NCI-H2107 treated with DMSO at 0.1 percent for 48 hours (cell line): ENCODE results near the gene FREY1.
A peak's percentile ranks its signal among the peaks of the same experiment; 100 is the strongest.

Experiments
- DNase-seq: peaks from one replicate; lab custom pipeline; 2025; ENCODE audit not compliant: unreplicated experiment; lab: John Stamatoyannopoulos, UW

Gene FREY1

DNA sequence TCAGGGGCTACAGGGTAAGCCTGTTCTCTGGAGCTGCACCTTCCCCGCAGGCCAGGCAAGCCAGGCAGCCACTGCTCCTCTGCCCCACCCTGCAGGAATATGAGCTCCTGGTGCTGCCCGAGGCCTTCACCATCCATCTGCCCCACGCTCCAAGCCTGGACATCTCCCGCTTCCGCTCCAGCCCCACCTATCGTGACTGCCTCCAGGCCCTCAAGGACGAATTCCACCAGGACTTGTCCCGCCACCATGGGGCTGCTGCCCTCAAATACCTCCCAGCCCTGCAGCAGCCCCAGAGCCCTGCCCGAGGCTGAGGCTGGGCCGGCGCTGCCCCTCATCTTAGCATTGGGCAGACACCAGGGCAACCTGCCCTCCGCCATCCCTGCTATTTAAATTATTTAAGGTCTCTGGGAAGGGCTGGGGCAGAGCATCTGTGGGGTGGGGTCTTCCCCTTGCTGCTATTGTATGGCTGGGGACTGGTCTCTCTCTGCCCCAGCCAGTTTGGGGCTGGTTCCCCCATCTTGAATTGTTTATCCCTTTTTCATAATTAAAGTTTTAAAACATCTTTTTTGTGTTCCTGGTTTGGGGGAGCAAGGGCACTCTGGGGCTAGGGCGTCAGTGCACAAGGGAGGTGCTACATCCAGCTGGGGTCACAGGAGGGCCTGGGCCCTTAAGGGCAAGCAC is 21.6 kb upstream of the FREY1 start:
- DNase-seq = no peak

DNA sequence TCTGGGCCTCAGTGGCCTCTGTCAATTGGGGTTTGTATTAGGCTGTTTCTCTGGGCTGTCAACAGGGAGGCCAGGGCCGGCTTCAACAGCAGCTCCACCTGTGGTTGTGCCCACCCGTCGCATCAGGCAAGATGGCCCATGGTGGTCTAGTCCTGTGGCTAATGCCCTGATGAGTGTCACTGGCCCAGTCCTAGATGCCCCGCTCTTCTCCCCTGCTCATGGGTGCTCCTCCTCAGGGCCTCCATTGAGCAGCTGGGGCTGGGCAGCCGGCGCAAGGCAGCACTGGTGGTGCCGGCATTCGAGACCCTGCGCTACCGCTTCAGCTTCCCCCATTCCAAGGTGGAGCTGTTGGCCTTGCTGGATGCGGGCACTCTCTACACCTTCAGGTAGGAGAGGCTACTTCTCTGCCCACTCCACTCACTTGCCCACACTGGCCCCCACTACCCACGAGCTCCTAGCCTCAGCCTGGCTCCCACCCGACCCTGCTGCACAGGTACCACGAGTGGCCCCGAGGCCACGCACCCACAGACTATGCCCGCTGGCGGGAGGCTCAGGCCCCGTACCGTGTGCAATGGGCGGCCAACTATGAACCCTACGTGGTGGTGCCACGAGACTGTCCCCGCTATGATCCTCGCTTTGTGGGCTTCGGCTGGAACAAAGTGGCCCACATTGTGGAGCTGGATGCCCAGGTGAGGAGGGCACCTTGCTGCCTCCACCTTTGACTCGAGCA is 20.8 kb upstream of the FREY1 start:
- no peak for DNase-seq

DNA sequence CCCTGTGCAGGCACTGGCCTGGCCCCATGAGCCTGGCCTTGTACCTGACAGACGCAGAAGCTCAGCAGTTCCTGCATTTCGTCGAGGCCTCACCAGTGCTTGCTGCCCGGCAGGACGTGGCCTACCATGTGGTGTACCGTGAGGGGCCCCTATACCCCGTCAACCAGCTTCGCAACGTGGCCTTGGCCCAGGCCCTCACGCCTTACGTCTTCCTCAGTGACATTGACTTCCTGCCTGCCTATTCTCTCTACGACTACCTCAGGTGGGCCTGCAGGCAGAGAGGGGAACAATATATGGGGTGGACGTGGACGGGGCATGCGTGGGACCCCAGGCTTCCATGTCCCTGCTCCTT is 20.2 kb upstream of the FREY1 start:
- DNase-seq = no peak

DNA sequence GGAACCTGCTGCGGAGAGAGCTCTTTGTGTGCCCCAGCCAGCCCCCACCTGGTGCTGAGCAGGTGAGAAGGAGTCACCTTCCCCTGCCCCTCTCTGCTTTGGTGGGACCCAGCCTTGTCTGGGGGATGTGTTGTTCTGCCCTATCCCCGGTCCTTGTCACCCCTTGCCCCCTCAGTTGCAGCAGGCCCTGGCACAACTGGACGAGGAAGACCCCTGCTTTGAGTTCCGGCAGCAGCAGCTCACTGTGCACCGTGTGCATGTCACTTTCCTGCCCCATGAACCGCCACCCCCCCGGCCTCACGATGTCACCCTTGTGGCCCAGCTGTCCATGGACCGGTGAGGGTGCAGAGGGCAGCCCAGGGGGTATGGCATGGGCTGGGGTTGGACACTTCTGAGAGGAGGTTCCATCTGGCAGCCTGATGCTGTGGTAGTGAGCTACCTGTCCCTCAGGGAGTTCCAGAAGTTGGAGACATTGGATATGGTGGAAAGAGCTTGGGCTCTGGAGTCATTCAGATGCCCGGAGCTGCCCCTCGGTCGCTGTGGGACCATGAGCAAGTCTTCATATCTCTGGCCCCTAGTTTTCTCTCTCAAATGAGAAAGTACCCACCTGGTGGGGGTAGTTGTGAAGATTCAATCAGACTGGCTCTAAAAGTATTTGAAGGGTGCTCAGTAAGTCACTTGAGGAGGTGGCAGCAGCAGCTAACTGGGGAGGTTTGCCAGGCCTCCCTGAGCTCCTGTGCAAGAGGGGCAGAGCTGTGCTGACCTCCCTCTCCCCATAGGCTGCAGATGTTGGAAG is 19.7 kb upstream of the FREY1 start:
- DNase-seq = no peak

DNA sequence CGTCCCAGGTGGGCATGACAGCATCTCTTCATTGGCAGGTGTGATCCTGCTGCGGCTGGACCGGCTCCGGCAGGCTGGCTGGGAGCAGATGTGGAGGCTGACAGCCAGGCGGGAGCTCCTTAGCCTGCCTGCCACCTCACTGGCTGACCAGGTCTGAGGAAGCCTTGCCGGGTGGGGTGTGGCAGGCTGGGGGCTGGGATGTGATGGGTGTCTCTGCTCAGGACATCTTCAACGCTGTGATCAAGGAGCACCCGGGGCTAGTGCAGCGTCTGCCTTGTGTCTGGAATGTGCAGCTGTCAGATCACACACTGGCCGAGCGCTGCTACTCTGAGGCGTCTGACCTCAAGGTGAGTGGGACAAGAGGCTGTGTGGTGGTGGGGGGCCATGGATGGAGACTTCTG is 18.9 kb upstream of the FREY1 start:
- DNase-seq = no peak

DNA sequence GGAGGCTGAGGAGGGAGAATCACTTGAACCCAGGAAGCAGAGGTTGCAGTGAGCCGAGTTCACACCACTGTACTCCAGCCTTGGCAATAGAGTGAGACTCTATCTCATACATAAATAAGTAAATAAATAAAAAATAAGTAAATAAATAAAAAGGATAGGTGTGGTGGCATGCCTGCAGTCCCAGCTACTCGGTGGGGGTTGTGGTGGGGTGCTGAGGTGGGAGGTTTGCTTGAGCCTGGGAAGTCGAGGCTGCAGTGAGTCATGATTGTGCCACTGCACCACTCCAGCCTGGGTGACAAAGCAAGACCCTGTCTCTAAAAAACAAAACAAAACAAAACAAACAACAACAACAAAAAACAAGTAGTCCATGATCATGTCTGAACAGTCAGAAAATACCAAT is 18.5 kb upstream of the FREY1 start:
- no peak for DNase-seq

DNA sequence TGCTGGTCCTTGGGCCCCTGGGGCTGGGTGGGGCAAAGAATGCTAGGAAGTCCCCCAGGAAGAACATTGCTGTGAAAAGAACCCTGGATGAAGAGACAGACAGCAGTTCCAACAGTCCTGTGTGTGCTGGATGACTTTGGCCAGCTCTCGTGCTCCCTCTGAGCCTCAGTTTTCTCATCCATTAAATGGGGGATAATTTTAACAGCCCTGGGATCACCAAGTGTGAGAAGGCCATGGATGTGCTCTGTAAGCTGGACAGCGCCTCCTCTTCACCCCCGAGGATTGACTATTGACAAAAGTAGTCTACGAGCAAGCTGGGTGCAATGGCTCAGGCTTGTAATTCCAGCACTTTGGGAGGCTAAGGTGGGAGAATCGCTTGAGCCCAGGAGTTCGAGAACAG is 17.9 kb upstream of the FREY1 start:
- DNase-seq = no peak

DNA sequence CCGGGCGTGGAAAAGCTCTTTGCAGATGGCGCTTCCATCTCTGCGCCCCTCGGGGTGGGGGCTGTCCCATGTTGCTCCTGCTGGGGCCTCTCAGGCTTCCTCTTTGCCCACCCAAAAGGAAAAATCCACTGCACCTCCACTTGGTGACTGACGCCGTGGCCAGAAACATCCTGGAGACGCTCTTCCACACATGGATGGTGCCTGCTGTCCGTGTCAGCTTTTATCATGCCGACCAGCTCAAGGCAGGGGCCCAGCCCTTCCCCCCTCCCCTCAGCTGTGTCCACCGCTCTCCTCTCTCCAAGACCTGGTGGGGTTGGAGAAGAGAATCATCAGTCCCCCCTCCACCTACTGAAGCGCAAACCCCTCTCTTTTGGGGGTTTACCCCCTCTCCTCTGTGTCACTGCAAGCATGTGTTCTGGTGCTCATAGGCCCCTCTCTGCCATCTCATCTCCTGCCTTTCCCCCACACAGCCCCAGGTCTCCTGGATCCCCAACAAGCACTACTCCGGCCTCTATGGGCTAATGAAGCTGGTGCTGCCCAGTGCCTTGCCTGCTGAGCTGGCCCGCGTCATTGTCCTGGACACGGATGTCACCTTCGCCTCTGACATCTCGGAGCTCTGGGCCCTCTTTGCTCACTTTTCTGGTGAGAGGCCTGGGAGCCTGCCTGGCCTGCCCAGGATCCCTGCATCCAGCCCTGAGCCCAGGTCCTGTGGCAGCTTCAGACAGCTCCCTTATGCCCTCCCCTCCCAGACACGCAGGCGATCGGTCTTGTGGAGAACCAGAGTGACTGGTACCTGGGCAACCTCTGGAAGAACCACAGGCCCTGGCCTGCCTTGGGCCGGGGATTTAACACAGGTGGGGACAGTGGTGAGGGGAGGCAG is 17.2 kb upstream of the FREY1 start:
- DNase-seq = no peak

DNA sequence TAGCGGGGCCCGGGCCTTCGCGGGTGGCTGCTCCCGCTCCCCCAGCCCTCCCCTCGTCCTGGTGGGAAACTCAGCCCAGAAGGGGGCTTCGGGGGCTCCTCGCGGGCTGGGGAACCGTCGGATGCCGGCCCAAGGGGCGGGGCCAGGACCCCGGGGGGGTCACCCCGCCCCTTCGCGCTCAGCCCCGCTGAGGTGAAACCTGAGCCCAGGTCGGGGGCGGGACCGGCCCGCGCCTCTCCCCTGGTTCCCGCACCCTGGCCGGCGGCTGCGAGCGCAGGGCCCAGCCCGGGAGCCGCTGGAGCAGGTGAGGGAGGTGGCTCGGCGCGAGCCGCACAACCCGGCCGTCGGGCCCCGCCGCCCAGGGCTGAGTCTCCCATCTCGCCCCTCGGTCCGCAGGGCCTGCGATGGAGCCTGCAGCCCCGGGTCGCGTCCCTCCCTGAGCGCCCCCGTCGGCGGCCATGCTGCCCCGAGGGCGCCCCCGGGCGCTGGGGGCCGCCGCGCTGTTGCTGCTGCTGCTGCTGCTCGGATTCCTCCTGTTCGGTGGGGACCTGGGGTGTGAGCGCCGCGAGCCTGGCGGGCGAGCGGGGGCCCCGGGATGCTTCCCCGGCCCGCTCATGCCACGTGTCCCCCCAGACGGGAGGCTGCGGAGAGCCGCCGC is 15.5 kb upstream of the FREY1 start, which contains the start of gene LARGE2:
TSS of gene LARGE2 (plus strand) at position 232 of the 658 bp plus-strand sequence. CDS start at position 459, 227 bp downstream.
- peak; percentile 17 for DNase-seq

DNA sequence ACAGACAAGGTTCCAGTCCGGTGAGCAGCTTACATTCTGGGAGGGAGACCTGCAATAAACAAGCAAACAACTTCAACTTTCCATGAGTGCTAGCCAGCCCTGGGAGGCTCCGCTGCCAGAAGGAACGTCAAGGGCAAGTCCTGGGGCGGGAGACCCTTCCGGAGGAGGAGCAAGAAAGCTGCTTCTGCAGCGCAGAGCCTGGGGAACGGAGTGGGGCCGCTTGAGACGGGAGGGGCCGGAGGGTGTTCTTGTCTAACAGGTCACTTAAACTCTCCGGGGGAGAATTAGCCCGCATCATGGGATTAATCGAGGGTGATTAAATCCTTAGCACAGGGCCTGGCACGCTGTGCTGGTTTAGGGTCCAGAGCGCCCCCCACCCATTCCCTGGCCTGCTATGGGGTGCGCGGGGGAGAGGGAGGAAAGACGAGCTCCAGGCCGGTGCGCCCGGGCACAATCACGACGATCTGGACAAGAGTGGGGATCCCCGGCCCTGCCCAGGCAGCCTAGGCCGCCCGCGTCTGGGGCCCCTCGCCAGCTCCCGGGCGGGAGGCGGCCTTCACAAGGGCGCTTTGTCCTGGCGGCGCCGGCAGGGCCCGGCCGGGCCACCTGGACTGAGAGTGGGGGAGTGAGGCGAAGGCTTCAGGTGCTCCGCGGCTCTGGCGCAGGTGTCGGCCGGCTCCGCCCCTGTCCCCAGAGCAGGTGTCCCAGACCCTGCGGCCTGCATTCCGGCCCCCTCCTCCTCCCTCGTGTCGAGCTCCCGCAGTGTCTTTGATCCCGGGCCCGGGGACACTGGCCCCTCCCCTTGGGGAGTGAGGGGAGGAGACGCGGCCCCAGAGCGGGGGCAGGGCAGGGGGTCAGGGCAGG is 14.7 kb upstream of the FREY1 start:
- DNase-seq = peak; percentile 62

DNA sequence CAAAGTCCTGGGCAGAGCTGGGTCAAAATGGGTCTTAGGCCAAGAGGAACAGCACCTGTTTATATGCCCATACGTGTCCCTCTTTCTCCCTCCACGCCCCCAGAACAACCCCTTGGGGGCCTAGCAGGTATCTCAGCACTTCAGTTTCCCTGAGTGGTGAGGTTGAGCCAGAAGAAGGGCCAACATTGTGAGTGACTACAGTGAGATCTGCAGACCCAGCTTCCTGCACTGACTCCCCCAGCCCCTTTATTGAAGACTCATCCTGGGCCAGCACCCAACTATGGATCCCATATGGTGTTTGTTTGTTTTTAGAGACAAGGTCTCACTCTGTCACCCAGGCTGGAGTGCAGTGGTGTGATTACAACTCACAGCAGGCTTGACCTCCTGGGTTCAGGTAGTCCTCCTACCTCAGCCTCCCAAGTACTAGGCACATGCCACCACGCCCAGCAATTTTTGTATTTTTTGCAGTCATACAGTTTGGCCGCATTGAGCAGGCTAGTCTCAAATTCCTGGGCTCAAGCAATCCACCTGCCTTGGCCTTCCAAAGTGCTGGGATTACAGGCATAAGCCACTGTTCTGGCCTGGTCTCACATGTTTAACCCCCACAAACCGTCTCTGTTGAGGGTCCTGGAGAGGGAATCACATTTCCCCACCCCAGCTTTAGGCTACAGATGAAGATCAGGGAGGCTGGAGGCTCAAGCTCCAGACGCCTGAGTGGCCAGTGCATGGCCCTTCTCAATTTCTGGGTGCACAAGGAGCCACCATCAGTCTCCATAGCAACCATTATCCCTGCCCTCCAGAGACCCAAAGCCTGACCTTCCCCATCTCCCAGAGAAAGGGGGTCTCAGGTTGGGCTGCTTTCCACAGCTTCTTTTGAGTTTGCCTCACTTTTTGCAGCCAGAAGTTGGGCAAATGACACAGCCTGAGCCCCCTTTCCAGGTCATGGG is 13.7 kb upstream of the FREY1 start:
- no peak for DNase-seq

DNA sequence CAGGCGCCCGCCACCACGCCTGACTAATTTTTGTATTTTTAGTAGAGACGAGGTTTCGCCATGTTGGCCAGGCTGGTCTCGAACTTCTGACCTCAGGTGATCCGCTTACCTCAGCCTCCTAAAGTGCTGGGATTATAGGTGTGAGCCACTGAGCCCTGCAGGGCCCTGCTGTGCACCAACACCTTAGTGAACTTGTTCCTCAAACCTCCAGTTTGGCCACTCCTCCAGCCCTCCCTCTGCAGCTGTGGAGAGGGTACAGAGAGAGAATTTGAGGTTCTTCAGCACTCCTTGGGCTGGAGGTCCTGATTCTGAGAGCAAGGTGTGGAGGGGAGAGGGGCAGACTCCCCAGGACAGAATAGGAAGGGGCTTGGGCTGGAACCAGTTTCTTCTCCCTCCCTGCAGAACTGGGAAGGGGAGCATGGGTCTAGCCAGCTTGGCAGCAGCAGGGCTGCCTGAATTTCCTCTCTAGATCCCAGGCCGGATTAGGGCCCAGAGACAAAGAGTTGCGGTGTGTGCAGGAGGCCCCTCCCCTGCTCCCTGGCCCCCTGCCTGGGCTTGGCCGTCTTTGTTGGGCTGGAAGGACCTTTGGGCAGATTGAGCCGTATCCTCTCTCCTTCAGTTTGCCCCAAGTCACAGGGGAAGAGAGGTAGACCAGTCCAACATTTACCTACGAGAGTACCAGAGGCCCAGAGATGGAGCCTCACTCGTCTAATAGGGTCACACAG is 12.9 kb upstream of the FREY1 start:
- no peak for DNase-seq

DNA sequence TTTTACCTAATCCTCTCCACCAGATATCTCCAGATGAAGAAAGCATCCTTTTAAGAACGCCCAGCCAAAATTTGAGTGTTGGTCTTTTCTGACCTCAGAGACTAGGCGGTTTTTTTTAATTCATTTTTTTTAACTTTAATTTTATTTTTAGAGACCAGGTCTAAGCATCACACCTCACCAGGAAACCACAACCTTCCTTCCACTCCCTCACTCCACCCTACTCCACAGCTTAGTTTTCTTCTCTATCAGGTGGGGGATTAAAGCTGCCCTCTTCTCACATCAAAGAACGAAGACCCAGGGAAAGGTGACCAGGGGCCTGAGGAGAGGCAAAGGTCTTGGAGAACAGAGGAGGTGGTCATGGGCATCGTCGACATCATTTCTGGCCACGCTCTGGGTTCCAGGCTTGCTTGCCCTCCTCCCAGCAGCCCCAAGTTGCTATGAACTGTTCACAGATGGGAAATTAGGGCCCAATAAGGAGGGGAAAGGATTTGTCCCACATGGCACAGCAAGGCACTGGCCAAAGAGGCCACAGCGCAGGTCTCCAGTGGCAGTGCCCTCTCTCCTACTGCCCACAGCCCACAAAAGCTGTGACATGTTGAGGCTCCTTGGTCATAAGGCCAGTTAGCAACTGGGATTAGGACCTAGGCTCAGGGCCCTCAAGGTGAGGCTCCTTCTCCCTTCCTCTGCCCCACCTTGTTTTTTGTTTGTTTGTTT is 12.0 kb upstream of the FREY1 start:
- no peak for DNase-seq

DNA sequence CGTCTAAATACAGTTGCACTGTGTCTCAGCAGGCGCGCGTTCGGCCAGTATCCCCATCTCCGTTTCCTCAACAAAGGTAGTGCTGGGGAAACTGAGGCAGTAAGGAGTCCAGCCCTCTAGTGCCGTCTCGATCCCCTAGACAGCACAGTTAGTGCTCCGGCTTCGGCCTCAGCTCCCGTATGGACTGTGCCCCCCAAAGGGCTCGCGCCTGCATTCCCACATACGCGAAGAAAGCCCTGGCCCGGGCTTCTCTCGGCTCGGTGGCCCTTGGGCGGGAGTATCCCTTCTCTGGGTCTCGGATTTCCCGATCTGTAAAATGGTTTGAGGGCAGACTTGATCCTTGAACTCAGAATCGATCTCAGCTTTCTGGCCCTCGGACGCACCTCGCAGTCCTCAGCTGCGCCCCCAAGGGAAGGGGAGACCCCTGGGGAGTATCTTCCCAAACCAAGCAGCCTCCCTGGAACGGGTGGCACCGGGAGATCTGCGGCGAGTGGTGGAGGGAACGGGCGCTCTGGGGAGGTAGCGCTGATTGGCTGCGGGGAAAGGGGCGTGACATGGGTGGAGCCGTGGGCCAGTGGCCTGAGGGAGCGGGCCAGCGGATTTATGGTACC is 11.4 kb upstream of the FREY1 start:
- DNase-seq = peak; percentile 69

DNA sequence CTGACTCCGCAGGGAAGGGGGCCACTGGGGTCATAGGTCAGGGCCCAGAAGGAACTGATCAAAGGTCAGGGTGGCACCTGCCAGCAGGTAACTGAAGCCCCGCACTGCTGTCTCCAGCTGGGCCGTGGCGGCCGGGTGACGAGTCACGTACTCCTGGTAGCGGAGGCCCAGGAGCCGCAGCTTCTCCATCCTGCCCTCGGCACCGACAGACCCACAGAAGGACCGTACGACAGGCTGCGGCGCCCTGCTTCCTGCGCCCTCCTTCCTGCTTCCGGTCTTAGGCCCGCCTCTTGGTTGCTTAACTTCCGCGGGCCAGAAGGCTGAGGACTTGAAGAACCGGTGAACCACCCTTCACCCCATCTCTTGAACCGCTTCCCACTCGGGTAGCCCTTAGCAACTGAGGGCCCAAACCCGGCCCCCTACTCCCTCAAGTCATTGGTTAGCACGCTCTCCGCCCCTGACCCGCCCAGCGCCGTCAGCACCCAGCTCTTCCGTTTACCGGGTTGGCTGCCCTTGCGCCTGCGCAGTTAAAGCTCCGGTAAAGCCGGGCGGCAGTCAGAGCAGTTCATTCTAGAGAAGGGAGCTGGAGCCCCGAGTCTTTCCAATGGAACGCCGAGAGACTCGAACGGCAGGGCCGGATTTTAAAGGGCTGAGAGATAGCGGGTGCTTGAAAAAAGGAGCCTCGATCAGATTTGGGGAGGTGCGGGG is 10.7 kb upstream of the FREY1 start, which contains the start of gene PEX16:
TSS of gene PEX16 (minus strand) at position 255 of the 708 bp plus-strand sequence. CDS start at position 189, 66 bp downstream.
- peak; percentile 91 for DNase-seq

DNA sequence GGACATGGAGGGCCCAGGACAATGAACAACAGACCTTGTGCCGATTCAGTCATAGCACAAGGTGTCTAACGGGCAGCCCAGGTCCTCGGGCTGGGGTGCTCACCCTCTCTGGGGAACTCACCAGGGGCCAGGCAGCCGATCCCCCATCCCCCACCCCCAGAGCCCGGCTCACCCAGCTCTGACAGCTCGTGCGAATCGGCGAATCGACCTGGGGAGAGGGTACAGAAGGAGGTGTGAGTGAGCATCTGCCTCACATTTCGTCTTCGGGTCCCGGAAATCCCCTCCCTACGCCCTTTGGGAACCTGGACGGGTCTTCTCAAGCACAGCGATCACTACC is 10.2 kb upstream of the FREY1 start:
- no peak for DNase-seq
